Transverse colon (tissue), 4 donors: Measurements from ENCODE around the gene CNTNAP2.

ENCODE experiments used
- CTCF ChIP-seq, 5 experiments: fragments of 200-600 bp in 3 of 5; fragments of 450-650 bp in 2 of 5; sonication (generic) in 3 of 5; IDR thresholded peaks; 1 replicate in 2 of 5; 2 replicates in 3 of 5; pipeline ENCODE4 v1.5.1; 2016 to 2017; ENCODE audit warnings: antibody characterized with exemption in 5 of 5, inconsistent platforms in 3 of 5, mild to moderate bottlenecking in 2 of 5, moderate library complexity in 1 of 5
- EP300 ChIP-seq: sonication (generic); formaldehyde crosslinking; IDR thresholded peaks from one replicate; pipeline ENCODE4 v1.6.1; 2017; ENCODE audit warnings: antibody characterized with exemption, low read depth
- POLR2A ChIP-seq: fragments of 450-650 bp; IDR thresholded peaks from one replicate; pipeline ENCODE4 v1.6.1; 2016; ENCODE audit warnings: antibody characterized with exemption, mild to moderate bottlenecking, moderate library complexity
- POLR2AphosphoS5 ChIP-seq, 3 donors: sonication (generic); formaldehyde crosslinking; IDR thresholded peaks; one replicate each; pipeline ENCODE4 v1.6.1; 2016; ENCODE audit warnings: antibody characterized with exemption in 3 of 3

DNA sequence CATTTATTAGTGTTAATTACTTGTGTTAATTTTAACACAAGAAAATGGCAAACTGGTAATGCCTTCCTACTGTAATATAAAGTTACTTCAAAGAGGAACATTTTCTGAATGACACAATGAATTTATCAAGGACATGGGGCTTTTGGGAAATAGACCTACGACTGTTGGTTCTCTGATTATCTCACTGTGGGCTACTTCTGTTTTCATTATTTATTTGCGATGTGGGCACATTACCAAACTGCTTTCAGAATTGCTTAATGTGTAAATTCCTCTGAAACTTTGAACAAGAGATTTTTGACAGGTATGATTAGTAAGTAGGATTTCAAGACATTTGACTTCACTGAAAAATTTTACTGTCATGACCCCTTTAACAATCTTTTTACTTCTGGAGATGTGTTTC lies 535.6 kb downstream of the CNTNAP2 start:
- no peak for TF ChIP-seq CTCF (IDR thresholded peaks at IDR 0.05)
- TF ChIP-seq POLR2A, result no peak
- TF ChIP-seq POLR2AphosphoS5 (IDR thresholded peaks at IDR 0.05), result no peak
- no peak for TF ChIP-seq EP300
